ENCODE measurements around the gene KDM6B. TPM values are rescaled to one million over a fixed set of nuclear protein-coding genes. Genes with fewer than 3 reads are reported as not detected.

The KDM6B gene
- total RNA-seq, 1 donor from 2014 or later: 2.9 TPM

DNA sequence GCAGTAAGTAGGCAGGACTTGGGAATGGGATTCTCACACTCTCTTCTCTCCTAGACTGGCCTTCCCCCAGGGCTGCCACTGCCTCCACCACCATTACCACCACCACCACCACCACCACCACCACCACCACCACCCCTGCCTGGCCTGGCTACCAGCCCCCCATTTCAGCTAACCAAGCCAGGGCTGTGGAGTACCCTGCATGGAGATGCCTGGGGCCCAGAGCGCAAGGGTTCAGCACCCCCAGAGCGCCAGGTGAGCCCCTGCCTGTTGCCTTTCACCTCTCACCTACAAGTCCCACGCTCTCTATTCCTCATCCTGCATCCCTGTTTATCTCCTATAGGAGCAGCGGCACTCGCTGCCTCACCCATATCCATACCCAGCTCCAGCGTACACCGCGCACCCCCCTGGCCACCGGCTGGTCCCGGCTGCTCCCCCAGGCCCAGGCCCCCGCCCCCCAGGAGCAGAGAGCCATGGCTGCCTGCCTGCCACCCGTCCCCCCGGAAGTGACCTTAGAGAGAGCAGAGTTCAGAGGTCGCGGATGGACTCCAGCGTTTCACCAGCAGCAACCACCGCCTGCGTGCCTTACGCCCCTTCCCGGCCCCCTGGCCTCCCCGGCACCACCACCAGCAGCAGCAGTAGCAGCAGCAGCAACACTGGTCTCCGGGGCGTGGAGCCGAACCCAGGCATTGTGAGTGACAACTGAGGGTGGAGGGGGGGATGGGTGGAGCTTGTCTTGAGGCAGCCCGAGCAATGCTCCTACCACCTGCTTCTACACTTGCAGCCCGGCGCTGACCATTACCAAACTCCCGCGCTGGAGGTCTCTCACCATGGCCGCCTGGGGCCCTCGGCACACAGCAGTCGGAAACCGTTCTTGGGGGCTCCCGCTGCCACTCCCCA, 13.0 kb downstream of the KDM6B start:
- FAIRE-seq (no peak), DNase-seq (ENCODE audit: low read depth) (no peak)
- H3K36me3 ChIP-seq (ENCODE audit: control insufficient read depth, insufficient read depth, low read length): peaks cover 49% of the 10 kb centered on the region
- TF ChIP-seq, protein P1, sequence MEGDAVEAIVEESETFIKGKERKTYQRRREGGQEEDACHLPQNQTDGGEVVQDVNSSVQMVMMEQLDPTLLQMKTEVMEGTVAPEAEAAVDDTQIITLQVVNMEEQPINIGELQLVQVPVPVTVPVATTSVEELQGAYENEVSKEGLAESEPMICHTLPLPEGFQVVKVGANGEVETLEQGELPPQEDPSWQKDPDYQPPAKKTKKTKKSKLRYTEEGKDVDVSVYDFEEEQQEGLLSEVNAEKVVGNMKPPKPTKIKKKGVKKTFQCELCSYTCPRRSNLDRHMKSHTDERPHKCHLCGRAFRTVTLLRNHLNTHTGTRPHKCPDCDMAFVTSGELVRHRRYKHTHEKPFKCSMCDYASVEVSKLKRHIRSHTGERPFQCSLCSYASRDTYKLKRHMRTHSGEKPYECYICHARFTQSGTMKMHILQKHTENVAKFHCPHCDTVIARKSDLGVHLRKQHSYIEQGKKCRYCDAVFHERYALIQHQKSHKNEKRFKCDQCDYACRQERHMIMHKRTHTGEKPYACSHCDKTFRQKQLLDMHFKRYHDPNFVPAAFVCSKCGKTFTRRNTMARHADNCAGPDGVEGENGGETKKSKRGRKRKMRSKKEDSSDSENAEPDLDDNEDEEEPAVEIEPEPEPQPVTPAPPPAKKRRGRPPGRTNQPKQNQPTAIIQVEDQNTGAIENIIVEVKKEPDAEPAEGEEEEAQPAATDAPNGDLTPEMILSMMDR (IDR thresholded peaks at IDR 0.05; ENCODE audit: insufficient read depth, low read length, severe bottlenecking): no peak
- H3K27me3 ChIP-seq (ENCODE audit: control insufficient read depth, insufficient read depth, low read length): no peaks in the 10 kb centered on the region
- H3K4me3 ChIP-seq (ENCODE audit: low read depth, low read length): no peak overlapping the region

DNA sequence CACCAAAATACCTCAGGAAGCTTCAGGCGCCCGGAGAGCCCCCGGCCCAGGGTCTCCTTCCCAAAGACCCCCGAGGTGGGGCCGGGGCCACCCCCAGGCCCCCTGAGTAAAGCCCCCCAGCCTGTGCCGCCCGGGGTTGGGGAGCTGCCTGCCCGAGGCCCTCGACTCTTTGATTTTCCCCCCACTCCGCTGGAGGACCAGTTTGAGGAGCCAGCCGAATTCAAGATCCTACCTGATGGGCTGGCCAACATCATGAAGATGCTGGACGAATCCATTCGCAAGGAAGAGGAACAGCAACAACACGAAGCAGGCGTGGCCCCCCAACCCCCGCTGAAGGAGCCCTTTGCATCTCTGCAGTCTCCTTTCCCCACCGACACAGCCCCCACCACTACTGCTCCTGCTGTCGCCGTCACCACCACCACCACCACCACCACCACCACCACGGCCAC, 14.1 kb downstream of the KDM6B start:
- no peak for DNase-seq (ENCODE audit: low read depth)
- peaks cover 61% of the 10 kb centered on the region for H3K36me3 ChIP-seq (ENCODE audit: control insufficient read depth, insufficient read depth, low read length)
- TF ChIP-seq, protein P1 (IDR thresholded peaks at IDR 0.05; ENCODE audit: insufficient read depth, low read length, severe bottlenecking): no peak
- H3K27me3 ChIP-seq (ENCODE audit: control insufficient read depth, insufficient read depth, low read length): no peaks in the 10 kb centered on the region
- H3K4me3 ChIP-seq (ENCODE audit: low read depth, low read length): no peak overlapping the region
- no peak for FAIRE-seq

DNA sequence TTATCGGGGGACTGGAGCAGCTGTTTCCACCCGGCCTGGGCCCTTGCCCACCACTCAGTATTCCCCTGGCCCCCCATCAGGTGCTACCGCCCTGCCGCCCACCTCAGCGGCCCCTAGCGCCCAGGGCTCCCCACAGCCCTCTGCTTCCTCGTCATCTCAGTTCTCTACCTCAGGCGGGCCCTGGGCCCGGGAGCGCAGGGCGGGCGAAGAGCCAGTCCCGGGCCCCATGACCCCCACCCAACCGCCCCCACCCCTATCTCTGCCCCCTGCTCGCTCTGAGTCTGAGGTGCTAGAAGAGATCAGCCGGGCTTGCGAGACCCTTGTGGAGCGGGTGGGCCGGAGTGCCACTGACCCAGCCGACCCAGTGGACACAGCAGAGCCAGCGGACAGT, 14.7 kb downstream of the KDM6B start:
- H3K27me3 ChIP-seq (ENCODE audit: control insufficient read depth, insufficient read depth, low read length): no peaks in the 10 kb centered on the region
- peaks cover 63% of the 10 kb centered on the region for H3K36me3 ChIP-seq (ENCODE audit: control insufficient read depth, insufficient read depth, low read length)
- no peak overlapping the region for H3K4me3 ChIP-seq (ENCODE audit: low read depth, low read length)
- DNase-seq (ENCODE audit: low read depth) (no peak), FAIRE-seq (no peak)
- TF ChIP-seq, protein P1 (IDR thresholded peaks at IDR 0.05; ENCODE audit: insufficient read depth, low read length, severe bottlenecking): no peak

DNA sequence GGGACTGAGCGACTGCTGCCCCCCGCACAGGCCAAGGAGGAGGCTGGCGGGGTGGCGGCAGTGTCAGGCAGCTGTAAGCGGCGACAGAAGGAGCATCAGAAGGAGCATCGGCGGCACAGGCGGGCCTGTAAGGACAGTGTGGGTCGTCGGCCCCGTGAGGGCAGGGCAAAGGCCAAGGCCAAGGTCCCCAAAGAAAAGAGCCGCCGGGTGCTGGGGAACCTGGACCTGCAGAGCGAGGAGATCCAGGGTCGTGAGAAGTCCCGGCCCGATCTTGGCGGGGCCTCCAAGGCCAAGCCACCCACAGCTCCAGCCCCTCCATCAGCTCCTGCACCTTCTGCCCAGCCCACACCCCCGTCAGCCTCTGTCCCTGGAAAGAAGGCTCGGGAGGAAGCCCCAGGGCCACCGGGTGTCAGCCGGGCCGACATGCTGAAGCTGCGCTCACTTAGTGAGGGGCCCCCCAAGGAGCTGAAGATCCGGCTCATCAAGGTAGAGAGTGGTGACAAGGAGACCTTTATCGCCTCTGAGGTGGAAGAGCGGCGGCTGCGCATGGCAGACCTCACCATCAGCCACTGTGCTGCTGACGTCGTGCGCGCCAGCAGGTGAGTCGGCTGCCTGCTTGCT, 15.2 kb downstream of the KDM6B start:
- H3K27me3 ChIP-seq (ENCODE audit: control insufficient read depth, insufficient read depth, low read length): no peaks in the 10 kb centered on the region
- TF ChIP-seq, protein P1 (IDR thresholded peaks at IDR 0.05; ENCODE audit: insufficient read depth, low read length, severe bottlenecking): no peak
- H3K4me3 ChIP-seq (ENCODE audit: low read depth, low read length): no peak overlapping the region
- H3K36me3 ChIP-seq (ENCODE audit: control insufficient read depth, insufficient read depth, low read length): peaks cover 63% of the 10 kb centered on the region
- DNase-seq (ENCODE audit: low read depth): no peak
- FAIRE-seq: no peak

DNA sequence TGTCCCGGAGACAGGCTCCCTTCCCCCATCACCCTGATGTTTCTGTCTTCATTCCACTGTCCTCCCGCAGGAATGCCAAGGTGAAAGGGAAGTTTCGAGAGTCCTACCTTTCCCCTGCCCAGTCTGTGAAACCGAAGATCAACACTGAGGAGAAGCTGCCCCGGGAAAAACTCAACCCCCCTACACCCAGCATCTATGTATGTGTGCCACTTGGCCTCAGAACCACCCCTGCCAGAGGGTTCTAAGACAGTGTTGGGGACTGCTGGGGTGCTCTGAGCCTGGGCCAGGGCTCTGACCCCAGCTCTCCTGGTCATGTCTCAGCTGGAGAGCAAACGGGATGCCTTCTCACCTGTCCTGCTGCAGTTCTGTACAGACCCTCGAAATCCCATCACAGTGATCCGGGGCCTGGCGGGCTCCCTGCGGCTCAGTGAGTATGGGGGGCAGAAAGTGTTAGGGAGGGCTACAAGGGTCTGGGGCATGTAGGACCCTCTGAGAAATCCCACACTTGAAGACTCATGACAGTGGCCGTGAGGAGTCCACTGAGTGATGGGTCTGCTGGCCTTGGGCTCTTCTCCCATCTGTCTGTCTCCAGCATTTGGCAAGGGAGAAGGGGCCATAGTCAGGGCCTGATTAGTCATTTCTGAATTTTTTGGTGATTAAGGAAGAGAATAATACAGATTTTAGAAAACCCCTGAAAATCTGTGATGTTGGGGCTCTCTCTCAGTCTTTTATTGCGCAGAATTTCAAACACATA, 15.9 kb downstream of the KDM6B start:
- Histone ChIP-seq H3K36me3 (ENCODE audit: control insufficient read depth, insufficient read depth, low read length) (peaks cover 62% of the 10 kb centered on the region), H3K27me3 (ENCODE audit: control insufficient read depth, insufficient read depth, low read length) (no peaks in the 10 kb centered on the region), H3K4me3 (ENCODE audit: low read depth, low read length) (no peak overlapping the region)
- TF ChIP-seq, protein P1 (IDR thresholded peaks at IDR 0.05; ENCODE audit: insufficient read depth, low read length, severe bottlenecking): no peak
- FAIRE-seq (no peak), DNase-seq (ENCODE audit: low read depth) (no peak)
